Endothelial cell of umbilical vein (primary cell): Measurements from ENCODE around the gene RBM44. TPM values are rescaled to one million over a fixed set of nuclear protein-coding genes. Genes with fewer than 3 reads are reported as not detected.
A peak's percentile ranks its signal among the peaks of the same experiment; 100 is the strongest.

Experiments
- BruUV-seq: library from RNA; stranded (reverse); fragments of 400-500 nt; replicated peaks from 2 replicates; lab custom pipeline; 2021; lab: Mats Ljungman, UMichigan
- CTCF ChIA-PET: fragments of 300-600, 350-600 bp; sonication (Branson Sonifier 250); formaldehyde crosslinking; loops from one replicate; lab custom pipeline; 2021; ENCODE audit warnings: antibody characterized with exemption, inconsistent platforms; lab: Charles Lee
- POLR2A ChIA-PET: fragments of 300-600, 350-600 bp; sonication (Branson Sonifier 250); formaldehyde crosslinking; loops from one replicate; lab custom pipeline; 2021; ENCODE audit warnings: antibody characterized with exemption, inconsistent platforms; lab: Charles Lee
- DNase-seq: peaks from one replicate; pipeline ENCODE4 v3.0.0-alpha.2; 2011; ENCODE audit warnings: low read depth, low spot score
- FAIRE-seq: peaks from 2 replicates; lab custom pipeline; 2011; peaks lifted over from hg19 to GRCh38; lab: Jason Lieb, UNC
- H2AFZ ChIP-seq: 2 replicates; pipeline ENCODE4 v1.6.0; 2012; ENCODE audit warnings: low read depth, low read length, control low read depth, inconsistent platforms
- H3K27ac ChIP-seq: 2 replicates; pipeline ENCODE4 v1.5.1; 2011; ENCODE audit warnings: low read depth, mild to moderate bottlenecking, control low read depth, low read length, moderate library complexity; ENCODE audit not compliant: insufficient read depth
- H3K27me3 ChIP-seq, 2 experiments: 2 replicates each; pipeline versions ENCODE4 v1.6.0 to v1.6.1; 2011; ENCODE audit warnings: low read length in 2 of 2, mixed read lengths in 1 of 2; ENCODE audit not compliant: control insufficient read depth in 2 of 2, insufficient read depth in 2 of 2
- H3K36me3 ChIP-seq, 2 experiments: 2 replicates in 1 of 2; 3 replicates in 1 of 2; pipeline ENCODE4 v1.5.1; 2011; ENCODE audit warnings: low read length in 2 of 2, mild to moderate bottlenecking in 1 of 2, moderate library complexity in 1 of 2; ENCODE audit not compliant: control insufficient read depth in 2 of 2, insufficient read depth in 2 of 2; ENCODE audit errors: extremely low read depth in 1 of 2
- H3K4me1 ChIP-seq: 3 replicates; pipeline ENCODE4 v1.5.1; 2011; ENCODE audit warnings: mild to moderate bottlenecking, low read length; ENCODE audit not compliant: control insufficient read depth, insufficient read depth; ENCODE audit errors: extremely low read depth
- H3K4me2 ChIP-seq: 2 replicates; pipeline ENCODE4 v1.6.1; 2011; ENCODE audit warnings: low read length, control low read depth, mixed read lengths; ENCODE audit not compliant: insufficient read depth
- H3K4me3 ChIP-seq, 3 experiments: fragments of 200-600 bp in 1 of 3; sonication (generic), shearing (Covaris generic) in 1 of 3; replicated peaks in 1 of 3; 2 replicates each; pipeline ENCODE4 v1.5.1; 2011 to 2016; ENCODE audit warnings: control low read depth in 3 of 3, low read length in 3 of 3, mild to moderate bottlenecking in 2 of 3, inconsistent platforms in 1 of 3, low read depth in 1 of 3, moderate library complexity in 1 of 3; ENCODE audit not compliant: insufficient read depth in 1 of 3
- H3K79me2 ChIP-seq: 2 replicates; pipeline ENCODE4 v1.6.0; 2012; ENCODE audit warnings: low read length, inconsistent platforms; ENCODE audit not compliant: control insufficient read depth, insufficient read depth
- H3K9ac ChIP-seq: replicated peaks from 2 replicates; pipeline ENCODE3; 2011; ENCODE audit warnings: low read length, control low read depth; ENCODE audit not compliant: insufficient read depth; ENCODE audit errors: extremely low read depth
- H3K9me1 ChIP-seq: replicated peaks from 3 replicates; pipeline ENCODE4 v1.6.0; 2011; ENCODE audit warnings: mild to moderate bottlenecking, low read length; ENCODE audit not compliant: control insufficient read depth, insufficient read depth; ENCODE audit errors: extremely low read depth
- H3K9me3 ChIP-seq: replicated peaks from 2 replicates; pipeline ENCODE4 v1.5.1; 2012; ENCODE audit warnings: low read length, inconsistent platforms; ENCODE audit not compliant: control insufficient read depth, insufficient read depth
- H4K20me1 ChIP-seq: replicated peaks from 2 replicates; pipeline ENCODE3; 2011; ENCODE audit warnings: mild to moderate bottlenecking, low read length; ENCODE audit not compliant: control insufficient read depth, insufficient read depth; ENCODE audit errors: extremely low read depth
- CTCF ChIP-seq, 2 donors: IDR thresholded peaks; 1 replicate in 1 of 2; 2 replicates in 1 of 2; pipeline ENCODE4 v1.5.1; 2011; ENCODE audit warnings: low read length in 2 of 2, mild to moderate bottlenecking in 2 of 2, moderate library complexity in 2 of 2, control low read depth in 1 of 2, inconsistent platforms in 1 of 2, low read depth in 1 of 2; ENCODE audit not compliant: insufficient read depth in 1 of 2; ENCODE audit errors: extremely low read depth in 1 of 2
- EZH2 ChIP-seq: IDR thresholded peaks from 2 replicates; pipeline ENCODE4 v1.6.1; 2012; ENCODE audit warnings: borderline replicate concordance, low read depth, mild to moderate bottlenecking, moderate library complexity, low read length, inconsistent platforms; ENCODE audit not compliant: severe bottlenecking
- FOS ChIP-seq: IDR thresholded peaks from 2 replicates; pipeline ENCODE4 v1.6.1; 2011; ENCODE audit warnings: mild to moderate bottlenecking, low read length, moderate library complexity, borderline replicate concordance; ENCODE audit not compliant: insufficient read depth
- GATA2 ChIP-seq: IDR thresholded peaks from 2 replicates; pipeline ENCODE4 v1.7.0; 2011; ENCODE audit warnings: low read depth, mild to moderate bottlenecking, moderate library complexity, mixed read lengths, low read length; ENCODE audit not compliant: insufficient read length, insufficient read depth
- JUN ChIP-seq: IDR thresholded peaks from 2 replicates; pipeline ENCODE4 v1.6.1; 2011; ENCODE audit warnings: borderline replicate concordance, low read depth; ENCODE audit not compliant: insufficient read length, insufficient read depth
- MAX ChIP-seq: IDR thresholded peaks from 2 replicates; pipeline ENCODE4 v1.6.1; 2011; ENCODE audit not compliant: insufficient read depth, insufficient read length
- MYC ChIP-seq: IDR thresholded peaks from one replicate; pipeline ENCODE4 v1.6.1; 2011; ENCODE audit warnings: mild to moderate bottlenecking, low read depth, low read length
- POLR2A ChIP-seq: IDR thresholded peaks from 2 replicates; pipeline ENCODE4 v1.6.1; 2012; ENCODE audit warnings: low read depth, mild to moderate bottlenecking, control low read depth, low read length
- POLR2AphosphoS5 ChIP-seq: IDR thresholded peaks from 2 replicates; pipeline ENCODE4 v1.6.1; 2012; ENCODE audit warnings: low read depth, mild to moderate bottlenecking, control low read depth, low read length, moderate library complexity; ENCODE audit not compliant: insufficient read depth
- dilution Hi-C: fragments of 300-500 bp; cut with MboI; formaldehyde crosslinking; loops from one replicate; pipeline ENCODE4 v1.15.0; 2019; ENCODE audit warnings: low sequenced_read_pairs; ENCODE audit not compliant: extremely low pct_ligation_motif_present
- intact Hi-C: fragments of 100-400 bp; cut with micrococcal nuclease; formaldehyde crosslinking; loops from one replicate; pipeline ENCODE4 v1.10.0; 2022
- polyA plus RNA-seq, 4 experiments: library from polyadenylated mRNA; depleted of rRNA in 3 of 4; stranded (reverse) in 3 of 4; unstranded in 1 of 4; fragments of >200 nt; gene quantifications; 2 replicates each; pipeline versions ENCODE4 v1.2.1 to v1.2.3, GENCODE V29; 2011 to 2012; ENCODE audit warnings: missing spikeins in 1 of 4
- total RNA-seq: library from RNA; stranded (reverse); gene quantifications from 2 replicates; pipeline ENCODE4 v1.2.3, GENCODE V29; 2021

The RBM44 gene
- total and polyA plus RNA-seq, 2 donors (not counting 3 experiments of a cell fraction or from before 2014, with no cell fraction given) = 0.14 to 0.53 TPM

DNA sequence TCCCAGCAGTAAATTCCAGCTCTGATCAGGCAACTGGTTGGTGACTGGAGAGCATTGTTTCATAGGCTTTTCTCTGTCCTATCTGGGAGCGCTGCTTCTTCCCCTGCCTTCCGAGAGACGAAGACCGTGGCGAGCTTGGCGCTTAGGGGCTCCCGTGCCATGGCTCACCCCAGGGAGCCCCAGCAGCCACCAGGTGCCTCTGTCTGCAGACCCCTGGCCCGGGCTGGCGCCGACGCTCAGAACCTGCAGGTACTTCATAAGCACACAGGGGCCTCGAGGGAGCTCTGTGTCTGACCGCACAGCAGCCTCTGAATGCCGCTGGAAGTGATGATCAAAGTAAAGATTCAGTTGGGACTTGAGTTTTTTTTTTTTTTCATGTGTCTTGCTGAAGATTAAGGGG lies 19.1 kb upstream of the RBM44 start:
- Histone ChIP-seq H3K9ac (no peak overlapping the region), H3K27ac (no peak overlapping the region), H2AFZ (no peak overlapping the region), H3K36me3 (peaks cover 9 to 28% of the 10 kb centered on the region in 2 experiments), H4K20me1 (no peaks in the 10 kb centered on the region), H3K4me2 (no peak overlapping the region), H3K27me3 (no peaks in the 10 kb centered on the region), H3K4me3 (no peak overlapping the region), H3K4me1 (no peaks in the 10 kb centered on the region), H3K79me2 (no peaks in the 10 kb centered on the region), H3K9me1 (no peaks in the 10 kb centered on the region), H3K9me3 (no peaks in the 10 kb centered on the region)
- no peak for DNase-seq
- POLR2A ChIA-PET = interaction anchor here (0.7 kb wide), 1 partner anchor 226 kb away, joined by 3 read pairs; no protein-coding TSS in a partner anchor
- dilution Hi-C loops = no loop called here
- intact Hi-C loops = no loop called here
- CTCF ChIA-PET = interaction anchor here (0.8 to 0.9 kb wide), 2 partner anchors 198 to 484 kb away, joined by 3 to 4 read pairs; no protein-coding TSS in a partner anchor
- TSS peak; percentile 41 for BruUV-seq
- no peak for FAIRE-seq
- TF ChIP-seq JUN = no peak
- no peak for TF ChIP-seq MAX
- no peak for TF ChIP-seq POLR2A
- no peak for TF ChIP-seq MYC
- TF ChIP-seq GATA2 = no peak
- no peak for TF ChIP-seq FOS
- TF ChIP-seq CTCF (IDR thresholded peaks at IDR 0.05; ENCODE audit: extremely low read depth in 1 of 2, insufficient read depth in 1 of 2, low read depth in 1 of 2, low read length in 2 of 2) = no peak
- no peak for TF ChIP-seq EZH2
- no peak for TF ChIP-seq POLR2AphosphoS5
